Thyroid gland (tissue), 4 donors: ENCODE results near the gene ZZZ3.

ENCODE experiments used
- CTCF ChIP-seq, 6 experiments: fragments of 200-600 bp in 3 of 6; fragments of 450-650 bp in 3 of 6; sonication (generic) in 3 of 6; IDR thresholded peaks; one replicate each; pipeline ENCODE4 v1.5.1; 2016 to 2019; ENCODE audit warnings: antibody characterized with exemption in 6 of 6, mild to moderate bottlenecking in 2 of 6, inconsistent platforms in 1 of 6, moderate library complexity in 1 of 6
- POLR2A ChIP-seq, 2 donors: fragments of 450-650 bp; IDR thresholded peaks; one replicate each; pipeline ENCODE4 v1.6.1; 2017; ENCODE audit warnings: antibody characterized with exemption in 2 of 2, mild to moderate bottlenecking in 2 of 2, moderate library complexity in 1 of 2

GRCh38 chr1:77649127-77649526 lies 33.3 kb downstream of the ZZZ3 start:
- TF ChIP-seq CTCF (IDR thresholded peaks at IDR 0.05) (no peak), POLR2A (IDR thresholded peaks at IDR 0.05) (no peak)
